GM12878 (cell line): Measurements from ENCODE around the gene UNC13A. TPM values are rescaled to one million over a fixed set of nuclear protein-coding genes. Genes with fewer than 3 reads are reported as not detected.

ENCODE experiments used
- ATAC-seq: fragments of 200-7000 bp; cut with Tn5 transposase; 3 replicates; pipeline ENCODE4 v1.9.1; 2020; ENCODE audit warnings: mild to moderate bottlenecking, moderate library complexity
- BruUV-seq: library from RNA; stranded (reverse); fragments of 400-500 nt; replicated peaks from 2 replicates; lab custom pipeline; 2021; lab: Mats Ljungman, UMichigan
- CTCF ChIA-PET: fragments of 300-600 bp; sonication (Branson Sonifier 250); formaldehyde crosslinking; extraction: SDS; loops from one replicate; lab custom pipeline; 2021; ENCODE audit warnings: inconsistent platforms; lab: Yijun Ruan, JAX
- POLR2A ChIA-PET: fragments of 350-600 bp; formaldehyde crosslinking; extraction: SDS; loops from one replicate; lab custom pipeline; 2021; ENCODE audit warnings: inconsistent platforms; lab: Charles Lee
- RAD21 ChIA-PET: fragments of 300-600 bp; sonication (Branson Sonifier 250); formaldehyde crosslinking; loops from one replicate; lab custom pipeline; 2023; ENCODE audit warnings: antibody characterized with exemption; ENCODE audit not compliant: unreplicated experiment; lab: Charles Lee
- SMC1A ChIA-PET: fragments of 300-600 bp; sonication (Branson Sonifier 250); formaldehyde crosslinking; loops from one replicate; lab custom pipeline; 2023; ENCODE audit not compliant: unreplicated experiment, uncharacterized antibody; lab: Charles Lee
- DNase-seq: peaks from one replicate; pipeline ENCODE4 v3.0.0-alpha.2; 2011; ENCODE audit warnings: low read depth, low spot score
- FAIRE-seq: peaks from 3 replicates; lab custom pipeline; 2011; peaks lifted over from hg19 to GRCh38; lab: Jason Lieb, UNC
- H2AFZ ChIP-seq: 2 replicates; pipeline ENCODE4 v1.6.0; 2011; ENCODE audit warnings: low read depth, low read length, control low read depth; ENCODE audit not compliant: control insufficient read depth
- H3K27ac ChIP-seq: 2 replicates; pipeline ENCODE4 v1.5.1; 2011; ENCODE audit warnings: control low read depth; ENCODE audit not compliant: control insufficient read depth, insufficient read depth
- H3K27me3 ChIP-seq, 2 experiments: replicated peaks in 1 of 2; 2 replicates each; pipeline versions ENCODE4 v1.6.0 to v1.6.1; 2011; ENCODE audit warnings: low read length in 1 of 2; ENCODE audit not compliant: control insufficient read depth in 2 of 2, insufficient read depth in 2 of 2
- H3K36me3 ChIP-seq, 2 experiments: 2 replicates each; pipeline ENCODE4 v1.5.1; 2011; ENCODE audit warnings: low read length in 1 of 2; ENCODE audit not compliant: control insufficient read depth in 2 of 2, insufficient read depth in 2 of 2
- H3K4me1 ChIP-seq: 2 replicates; pipeline ENCODE4 v1.6.1; 2011; ENCODE audit warnings: mild to moderate bottlenecking, low read length, moderate library complexity, mixed read lengths; ENCODE audit not compliant: control insufficient read depth, insufficient read depth
- H3K4me2 ChIP-seq: 2 replicates; pipeline ENCODE4 v1.6.0; 2011; ENCODE audit warnings: control low read depth; ENCODE audit not compliant: control insufficient read depth, insufficient read depth
- H3K4me3 ChIP-seq: fragments of 200-600 bp; sonication (generic); 2 replicates; pipeline ENCODE4 v1.5.1; 2016
- H3K79me2 ChIP-seq: 2 replicates; pipeline ENCODE4 v1.6.0; 2011; ENCODE audit warnings: low read length; ENCODE audit not compliant: control insufficient read depth, insufficient read depth
- H3K9ac ChIP-seq: 2 replicates; pipeline ENCODE4 v1.8.0; 2011; ENCODE audit warnings: low read length, control low read depth, mixed read lengths; ENCODE audit not compliant: control insufficient read depth, insufficient read depth
- H3K9me3 ChIP-seq: replicated peaks from 3 replicates; pipeline ENCODE4 v1.5.1; 2011; ENCODE audit warnings: mild to moderate bottlenecking, low read length; ENCODE audit not compliant: control insufficient read depth, insufficient read depth
- H4K20me1 ChIP-seq: 2 replicates; pipeline ENCODE4 v1.6.0; 2011; ENCODE audit not compliant: control insufficient read depth, insufficient read depth
- CBFB ChIP-seq: IDR thresholded peaks from 2 replicates; pipeline ENCODE4 v1.6.1; 2016; ENCODE audit warnings: antibody characterized with exemption, low read depth
- EED ChIP-seq: sonication (generic); IDR thresholded peaks from 2 replicates; pipeline ENCODE4 v1.6.1; 2016; ENCODE audit warnings: antibody characterized with exemption, low read depth
- HDAC2 ChIP-seq: fragments of 200-600 bp; sonication (generic); IDR thresholded peaks from 2 replicates; pipeline ENCODE4 v1.6.1; 2017
- MEF2A ChIP-seq: IDR thresholded peaks from 2 replicates; pipeline ENCODE4 v1.6.1; 2011; ENCODE audit warnings: low read depth, mild to moderate bottlenecking, low read length, moderate library complexity; ENCODE audit not compliant: insufficient read depth
- MYB ChIP-seq: fragments of 150-350 bp; IDR thresholded peaks from 2 replicates; pipeline ENCODE4 v1.6.1; 2014; ENCODE audit warnings: mild to moderate bottlenecking, low read depth, low read length, borderline replicate concordance
- POU2F2 ChIP-seq: IDR thresholded peaks from 3 replicates; pipeline ENCODE4 v1.6.1; 2011; ENCODE audit warnings: low read depth, mild to moderate bottlenecking, low read length, borderline replicate concordance
- SMARCA5 ChIP-seq: fragments of 450-650 bp; IDR thresholded peaks from 2 replicates; pipeline ENCODE4 v1.6.1; 2017; ENCODE audit warnings: mild to moderate bottlenecking
- SMC3 ChIP-seq: IDR thresholded peaks from 2 replicates; pipeline ENCODE4 v1.6.1; 2011; ENCODE audit warnings: low read length, improper control_type of control experiment, borderline replicate concordance
- STAT1 ChIP-seq: fragments of 450-650 bp; conservative IDR thresholded peaks from 2 replicates; pipeline ENCODE4 v1.6.1; 2014; ENCODE audit warnings: antibody characterized with exemption, mild to moderate bottlenecking
- TCF7 ChIP-seq: IDR thresholded peaks from 2 replicates; pipeline ENCODE4 v1.6.1; 2014; ENCODE audit warnings: antibody characterized with exemption, borderline replicate concordance
- ZSCAN29 ChIP-seq: fragments of 450-650 bp; IDR thresholded peaks from 2 replicates; pipeline ENCODE4 v1.6.1; 2017; ENCODE audit warnings: mild to moderate bottlenecking, moderate library complexity
- WGBS: methylation state at CpG from one replicate; pipeline ENCODE4 v1.1.6; 2016; ENCODE audit warnings: low lambda C conversion rate; ENCODE audit not compliant: insufficient replicate concordance, insufficient coverage; ENCODE audit errors: missing lambda C conversion rate; 5-methylcytosine and 5-hydroxymethylcytosine counted together
- in situ Hi-C: fragments of 300-500 bp; cut with MboI; formaldehyde crosslinking; loops from 9 replicates; pipeline ENCODE4 v1.14.3; 2018; ENCODE audit warnings: mixed read lengths
- intact Hi-C: fragments of 100-400 bp; cut with micrococcal nuclease; formaldehyde crosslinking; loops from one replicate; pipeline ENCODE4 v1.14.2; 2022; ENCODE audit not compliant: unreplicated experiment
- polyA plus RNA-seq, 11 experiments: library from polyadenylated mRNA; depleted of rRNA in 4 of 11; unstranded in 6 of 11; stranded (reverse) in 5 of 11; fragments of >200 nt; fragmentation: Nextera tagmentation in 4 of 11; fragmentation: Illumina TruSeq in 1 of 11; extraction: Ambion mirVana in 4 of 11; extraction: Trizol in 1 of 11; gene quantifications; 1 replicate in 1 of 11; 2 replicates in 10 of 11; pipeline versions ENCODE4 v1.2.1 to v1.2.3, GENCODE V29; 2011 to 2016; ENCODE audit warnings: inconsistent platforms in 2 of 11, missing spikeins in 2 of 11, low read depth in 1 of 11
- total RNA-seq, 4 experiments: library from RNA; depleted of rRNA in 3 of 4; stranded (reverse); fragments of >200 nt in 3 of 4; fragmentation: Illumina TruSeq in 1 of 4; extraction: Trizol in 1 of 4; gene quantifications; 2 replicates each; pipeline versions ENCODE4 v1.2.1 to v1.2.3, GENCODE V29; 2013 to 2021
- TF ChIP-seq, protein P1 (sequence below): IDR thresholded peaks from 2 replicates; pipeline ENCODE4 v1.6.1; 2012; ENCODE audit warnings: low read length, inconsistent platforms
- TF ChIP-seq, protein P2 (sequence below): fragments of 450-650 bp; IDR thresholded peaks from 2 replicates; pipeline ENCODE4 v1.6.1; 2016; ENCODE audit warnings: mild to moderate bottlenecking
- TF ChIP-seq, protein P3 (sequence below): IDR thresholded peaks from 2 replicates; pipeline ENCODE4 v1.6.1; 2011; ENCODE audit warnings: mild to moderate bottlenecking, low read depth, low read length, moderate library complexity; ENCODE audit not compliant: insufficient replicate concordance
- TF ChIP-seq, protein P4 (sequence below): IDR thresholded peaks from 2 replicates; pipeline ENCODE4 v1.6.1; 2011; ENCODE audit warnings: borderline replicate concordance, low read depth, mild to moderate bottlenecking, moderate library complexity, mixed read lengths, low read length; ENCODE audit not compliant: insufficient read depth; ENCODE audit errors: extremely low read length
- TF ChIP-seq, protein P5 (sequence below): IDR thresholded peaks from 2 replicates; pipeline ENCODE4 v1.6.1; 2012; ENCODE audit warnings: low read depth, low read length, improper control_type of control experiment
- TF ChIP-seq, protein P6 (sequence below): IDR thresholded peaks from 2 replicates; pipeline ENCODE4 v1.6.1; 2012; ENCODE audit warnings: low read depth, low read length, improper control_type of control experiment

Gene UNC13A
- total and polyA plus RNA-seq, 10 of the 15 experiments (the other 5 are each of a cell fraction or from before 2014, with no cell fraction given): under 0.01 to 0.23 (median 0.13) TPM; not detected in 1

DNA sequence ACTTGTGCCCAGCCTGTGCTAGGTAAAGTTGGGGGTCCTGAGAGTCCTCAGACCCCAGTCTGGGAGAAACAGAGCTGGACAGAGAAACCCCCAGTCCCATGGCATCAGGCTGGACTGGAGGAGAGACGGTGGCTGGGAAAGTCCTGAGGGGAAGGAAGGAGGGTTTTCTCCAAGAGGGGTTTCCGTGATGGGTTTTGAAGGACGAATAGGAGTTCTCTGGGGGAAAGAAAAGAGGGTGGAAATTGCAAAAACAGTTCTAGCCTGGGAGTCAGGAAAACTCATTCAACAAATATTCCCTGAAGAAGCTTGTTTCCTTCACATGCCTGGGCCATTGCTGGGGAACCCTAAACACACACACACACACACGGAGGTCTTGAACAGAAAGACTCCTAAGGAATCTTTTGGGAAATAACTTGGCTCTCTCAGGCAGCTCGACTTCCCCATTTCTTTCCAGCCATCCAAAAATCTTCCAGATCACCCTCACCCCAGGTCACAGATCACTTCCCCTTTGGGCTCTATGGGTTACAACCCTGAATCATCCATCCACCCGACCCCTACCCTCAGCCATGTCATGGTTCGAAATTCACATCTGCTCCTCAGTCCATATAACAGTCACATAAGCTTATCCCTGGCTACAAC lies 85.2 kb downstream of the UNC13A start:
- peaks cover 6% of the 10 kb centered on the region; the same call in 1 of the 2 replicates for H3K4me1 ChIP-seq
- RAD21 ChIA-PET: no interaction called here
- H3K4me2 ChIP-seq: no peak overlapping the region
- H4K20me1 ChIP-seq: no peaks in the 10 kb centered on the region
- no peaks in the 10 kb centered on the region for H3K36me3 ChIP-seq
- no peak overlapping the region for H3K27ac ChIP-seq
- ATAC-seq (no peak), DNase-seq (no peak)
- no peaks in the 10 kb centered on the region for H3K9me3 ChIP-seq
- no TSS peak for BruUV-seq
- no peak for TF ChIP-seq HDAC2
- TF ChIP-seq, protein P1, sequence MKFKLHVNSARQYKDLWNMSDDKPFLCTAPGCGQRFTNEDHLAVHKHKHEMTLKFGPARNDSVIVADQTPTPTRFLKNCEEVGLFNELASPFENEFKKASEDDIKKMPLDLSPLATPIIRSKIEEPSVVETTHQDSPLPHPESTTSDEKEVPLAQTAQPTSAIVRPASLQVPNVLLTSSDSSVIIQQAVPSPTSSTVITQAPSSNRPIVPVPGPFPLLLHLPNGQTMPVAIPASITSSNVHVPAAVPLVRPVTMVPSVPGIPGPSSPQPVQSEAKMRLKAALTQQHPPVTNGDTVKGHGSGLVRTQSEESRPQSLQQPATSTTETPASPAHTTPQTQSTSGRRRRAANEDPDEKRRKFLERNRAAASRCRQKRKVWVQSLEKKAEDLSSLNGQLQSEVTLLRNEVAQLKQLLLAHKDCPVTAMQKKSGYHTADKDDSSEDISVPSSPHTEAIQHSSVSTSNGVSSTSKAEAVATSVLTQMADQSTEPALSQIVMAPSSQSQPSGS: no peak
- no peak for TF ChIP-seq TCF7
- TF ChIP-seq, protein P2, sequence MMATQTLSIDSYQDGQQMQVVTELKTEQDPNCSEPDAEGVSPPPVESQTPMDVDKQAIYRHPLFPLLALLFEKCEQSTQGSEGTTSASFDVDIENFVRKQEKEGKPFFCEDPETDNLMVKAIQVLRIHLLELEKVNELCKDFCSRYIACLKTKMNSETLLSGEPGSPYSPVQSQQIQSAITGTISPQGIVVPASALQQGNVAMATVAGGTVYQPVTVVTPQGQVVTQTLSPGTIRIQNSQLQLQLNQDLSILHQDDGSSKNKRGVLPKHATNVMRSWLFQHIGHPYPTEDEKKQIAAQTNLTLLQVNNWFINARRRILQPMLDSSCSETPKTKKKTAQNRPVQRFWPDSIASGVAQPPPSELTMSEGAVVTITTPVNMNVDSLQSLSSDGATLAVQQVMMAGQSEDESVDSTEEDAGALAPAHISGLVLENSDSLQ: no peak
- TF ChIP-seq CBFB: no peak
- TF ChIP-seq, protein P3, sequence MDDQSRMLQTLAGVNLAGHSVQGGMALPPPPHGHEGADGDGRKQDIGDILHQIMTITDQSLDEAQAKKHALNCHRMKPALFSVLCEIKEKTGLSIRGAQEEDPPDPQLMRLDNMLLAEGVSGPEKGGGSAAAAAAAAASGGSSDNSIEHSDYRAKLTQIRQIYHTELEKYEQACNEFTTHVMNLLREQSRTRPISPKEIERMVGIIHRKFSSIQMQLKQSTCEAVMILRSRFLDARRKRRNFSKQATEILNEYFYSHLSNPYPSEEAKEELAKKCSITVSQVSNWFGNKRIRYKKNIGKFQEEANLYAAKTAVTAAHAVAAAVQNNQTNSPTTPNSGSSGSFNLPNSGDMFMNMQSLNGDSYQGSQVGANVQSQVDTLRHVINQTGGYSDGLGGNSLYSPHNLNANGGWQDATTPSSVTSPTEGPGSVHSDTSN: no peak
- TF ChIP-seq, protein P4, sequence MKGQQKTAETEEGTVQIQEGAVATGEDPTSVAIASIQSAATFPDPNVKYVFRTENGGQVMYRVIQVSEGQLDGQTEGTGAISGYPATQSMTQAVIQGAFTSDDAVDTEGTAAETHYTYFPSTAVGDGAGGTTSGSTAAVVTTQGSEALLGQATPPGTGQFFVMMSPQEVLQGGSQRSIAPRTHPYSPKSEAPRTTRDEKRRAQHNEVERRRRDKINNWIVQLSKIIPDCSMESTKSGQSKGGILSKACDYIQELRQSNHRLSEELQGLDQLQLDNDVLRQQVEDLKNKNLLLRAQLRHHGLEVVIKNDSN: no peak
- TF ChIP-seq POU2F2: no peak
- TF ChIP-seq SMC3: no peak
- TF ChIP-seq, protein P5, sequence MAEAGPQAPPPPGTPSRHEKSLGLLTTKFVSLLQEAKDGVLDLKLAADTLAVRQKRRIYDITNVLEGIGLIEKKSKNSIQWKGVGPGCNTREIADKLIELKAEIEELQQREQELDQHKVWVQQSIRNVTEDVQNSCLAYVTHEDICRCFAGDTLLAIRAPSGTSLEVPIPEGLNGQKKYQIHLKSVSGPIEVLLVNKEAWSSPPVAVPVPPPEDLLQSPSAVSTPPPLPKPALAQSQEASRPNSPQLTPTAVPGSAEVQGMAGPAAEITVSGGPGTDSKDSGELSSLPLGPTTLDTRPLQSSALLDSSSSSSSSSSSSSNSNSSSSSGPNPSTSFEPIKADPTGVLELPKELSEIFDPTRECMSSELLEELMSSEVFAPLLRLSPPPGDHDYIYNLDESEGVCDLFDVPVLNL: no peak
- TF ChIP-seq ZSCAN29: no peak
- TF ChIP-seq MYB: no peak
- no peak for TF ChIP-seq SMARCA5
- TF ChIP-seq, protein P6, sequence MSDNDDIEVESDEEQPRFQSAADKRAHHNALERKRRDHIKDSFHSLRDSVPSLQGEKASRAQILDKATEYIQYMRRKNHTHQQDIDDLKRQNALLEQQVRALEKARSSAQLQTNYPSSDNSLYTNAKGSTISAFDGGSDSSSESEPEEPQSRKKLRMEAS: no peak
- no peak for TF ChIP-seq EED
- TF ChIP-seq MEF2A: no peak
- TF ChIP-seq STAT1: no peak
- TF ChIP-seq, all 136 proteins: peak for 0
- intact Hi-C loops (no loop called here), in situ Hi-C loops (no loop called here)
- Histone ChIP-seq H3K9ac (no peak overlapping the region), H3K27me3 (no peaks in the 10 kb centered on the region), H3K4me3 (no peak overlapping the region), H3K79me2 (no peaks in the 10 kb centered on the region), H2AFZ (no peak overlapping the region)
- FAIRE-seq: no peak
- ChIA-PET SMC1A (interaction anchor here (0.6 kb wide), 1 partner anchor 93 kb away, joined by 3 read pairs; no protein-coding TSS in a partner anchor), POLR2A (interaction anchor here (0.7 kb wide), 1 partner anchor 435 kb away, joined by 4 read pairs; no protein-coding TSS in a partner anchor), CTCF (no interaction called here)
- 31% methylated on average over 7 of the region's 7 CpGs for WGBS
